Fibroblast of the aortic adventitia (primary cell): ENCODE measurements around the gene AKAP4. TPM values are rescaled to one million over a fixed set of nuclear protein-coding genes. Genes with fewer than 3 reads are reported as not detected.

ENCODE experiments used
- small RNA-seq: library from RNA; depleted of rRNA; stranded (forward); fragments of <200 nt; gene quantifications from one replicate; pipeline ENCODE3, GENCODE V24; 2012
- total RNA-seq: library from RNA; depleted of rRNA; stranded (reverse); fragments of >200 nt; gene quantifications from 2 replicates; pipeline ENCODE4 v1.2.3, GENCODE V29; 2012; ENCODE audit warnings: low replicate concordance

AKAP4 gene
- total RNA-seq, 1 donor: under 0.01 TPM

Small RNA genes within 50 kb of the gene (small RNA-seq; reads per million reads assigned to genes)
- not detected for gene PYY3
- gene RF00019: not detected

Other genes starting within 250 kb of the AKAP4 start
- 0.09 and 0.82 TPM in 2 replicates for gene CCNB3, start 3.8 kb upstream of the AKAP4 start, total RNA-seq